Measurements from ENCODE around the gene RB1.

RB1 gene

DNA sequence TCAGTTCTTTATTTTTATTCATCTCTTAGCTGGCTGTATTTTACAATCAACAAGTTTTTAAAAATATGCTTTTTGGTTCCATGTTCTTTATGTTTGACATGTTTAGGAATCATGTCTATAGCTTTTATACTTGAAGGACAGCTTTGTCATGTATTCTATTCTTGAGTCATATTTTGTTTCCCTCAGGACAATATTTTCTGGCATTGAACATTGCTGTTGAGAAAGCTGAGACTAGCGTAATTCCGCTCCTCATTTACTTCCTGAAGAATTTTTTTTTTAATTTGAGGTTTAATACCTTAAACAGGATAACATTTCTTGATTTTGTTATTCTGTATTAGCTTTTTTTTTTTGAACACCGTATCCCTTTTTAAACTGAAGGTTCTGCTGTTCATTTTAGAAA is 53.2 kb downstream of the RB1 start:
- TF ChIP-seq, protein P1, sequence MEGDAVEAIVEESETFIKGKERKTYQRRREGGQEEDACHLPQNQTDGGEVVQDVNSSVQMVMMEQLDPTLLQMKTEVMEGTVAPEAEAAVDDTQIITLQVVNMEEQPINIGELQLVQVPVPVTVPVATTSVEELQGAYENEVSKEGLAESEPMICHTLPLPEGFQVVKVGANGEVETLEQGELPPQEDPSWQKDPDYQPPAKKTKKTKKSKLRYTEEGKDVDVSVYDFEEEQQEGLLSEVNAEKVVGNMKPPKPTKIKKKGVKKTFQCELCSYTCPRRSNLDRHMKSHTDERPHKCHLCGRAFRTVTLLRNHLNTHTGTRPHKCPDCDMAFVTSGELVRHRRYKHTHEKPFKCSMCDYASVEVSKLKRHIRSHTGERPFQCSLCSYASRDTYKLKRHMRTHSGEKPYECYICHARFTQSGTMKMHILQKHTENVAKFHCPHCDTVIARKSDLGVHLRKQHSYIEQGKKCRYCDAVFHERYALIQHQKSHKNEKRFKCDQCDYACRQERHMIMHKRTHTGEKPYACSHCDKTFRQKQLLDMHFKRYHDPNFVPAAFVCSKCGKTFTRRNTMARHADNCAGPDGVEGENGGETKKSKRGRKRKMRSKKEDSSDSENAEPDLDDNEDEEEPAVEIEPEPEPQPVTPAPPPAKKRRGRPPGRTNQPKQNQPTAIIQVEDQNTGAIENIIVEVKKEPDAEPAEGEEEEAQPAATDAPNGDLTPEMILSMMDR (conservative IDR thresholded peaks at IDR 0.05): no peak

DNA sequence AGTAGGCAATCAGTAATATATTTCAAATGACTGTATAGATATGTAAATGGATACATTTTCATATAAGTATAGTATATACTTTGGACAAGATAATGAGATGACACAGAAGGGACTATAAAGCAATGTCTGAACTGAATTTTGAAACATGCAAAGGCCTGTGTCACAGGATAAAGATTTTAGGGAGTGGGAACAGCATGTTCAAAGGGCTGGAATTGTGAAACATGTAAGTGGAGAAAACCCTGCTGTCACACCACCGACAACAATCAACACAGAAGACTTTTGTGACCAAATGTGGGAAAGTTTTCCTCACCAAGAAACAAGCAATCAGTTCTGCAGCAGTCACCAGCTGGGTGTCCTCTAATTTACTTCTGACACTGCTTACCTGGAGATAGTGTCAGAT is 66.4 kb downstream of the RB1 start:
- H3K27ac ChIP-seq: no peak overlapping the region
- TF ChIP-seq, protein P1 (conservative IDR thresholded peaks at IDR 0.05): no peak

More for the DNA sequence above, 53.2 kb downstream of the RB1 start:
- no peak overlapping the region for H3K27ac ChIP-seq

DNA sequence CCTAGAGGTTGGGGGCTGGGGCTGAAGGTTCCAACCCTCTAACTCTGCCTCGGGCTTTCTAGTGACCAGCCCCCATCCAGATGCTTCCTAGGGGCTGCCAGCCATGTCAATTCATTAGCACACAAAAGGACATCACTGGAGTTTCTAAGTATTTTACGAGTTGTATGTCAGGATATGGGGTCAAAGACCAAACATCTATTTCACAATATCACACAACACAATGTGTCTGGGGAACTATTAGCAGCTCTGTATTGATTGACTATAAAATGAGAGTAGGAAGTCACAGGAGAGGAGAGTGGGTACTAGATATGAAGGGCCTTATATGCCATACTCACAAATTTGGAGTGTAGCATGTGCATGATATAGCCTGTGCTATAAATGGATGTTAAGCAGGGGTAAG is 67.3 kb downstream of the RB1 start:
- TF ChIP-seq, protein P1 (conservative IDR thresholded peaks at IDR 0.05): no peak
- no peak overlapping the region for H3K27ac ChIP-seq

- H3K27ac ChIP-seq: no peak overlapping the region
- TF ChIP-seq, protein P1 (conservative IDR thresholded peaks at IDR 0.05): no peak
Measured at GRCh38 chr13:48377857-48378256, 74.3 kb downstream of the RB1 start.

DNA sequence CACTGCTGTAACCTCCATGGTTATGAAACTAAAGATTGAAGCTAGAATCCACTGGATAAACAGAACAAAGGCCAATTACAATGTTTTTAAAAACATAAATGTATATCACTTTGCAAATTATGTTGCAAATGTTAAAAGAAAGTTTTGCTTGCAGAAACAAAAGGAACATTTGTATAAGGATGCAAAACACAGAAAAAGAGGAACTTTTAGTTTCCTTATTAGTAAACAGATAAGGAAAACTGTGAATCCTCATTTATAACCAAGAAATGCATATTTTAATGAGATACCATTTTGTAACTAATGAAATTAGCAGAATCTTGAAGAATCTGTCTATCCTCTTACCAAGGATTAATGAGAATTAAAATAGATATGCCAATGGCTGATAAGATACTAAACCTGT is 77.0 kb downstream of the RB1 start:
- TF ChIP-seq, protein P1 (conservative IDR thresholded peaks at IDR 0.05): no peak
- H3K27ac ChIP-seq: no peak overlapping the region

DNA sequence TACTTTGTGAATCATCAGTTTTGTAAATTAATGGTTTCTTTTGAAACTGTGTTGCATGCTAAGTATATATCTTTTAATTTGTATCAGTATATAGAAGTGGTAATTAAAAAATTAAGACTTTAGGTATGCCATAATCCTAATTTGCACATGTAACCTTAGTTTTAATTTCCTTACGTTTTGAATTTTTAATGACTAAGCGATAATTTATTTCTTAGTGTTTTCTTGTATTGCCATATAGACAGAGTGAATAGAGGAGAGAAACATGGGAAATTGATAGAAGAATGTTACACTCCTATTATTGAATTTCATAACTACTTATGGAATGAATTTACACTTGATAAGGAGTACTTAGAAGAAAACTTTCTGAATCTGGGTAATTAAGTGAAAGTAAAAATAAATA is 79.8 kb downstream of the RB1 start:
- TF ChIP-seq, protein P1 (conservative IDR thresholded peaks at IDR 0.05): no peak
- no peak overlapping the region for H3K27ac ChIP-seq

DNA sequence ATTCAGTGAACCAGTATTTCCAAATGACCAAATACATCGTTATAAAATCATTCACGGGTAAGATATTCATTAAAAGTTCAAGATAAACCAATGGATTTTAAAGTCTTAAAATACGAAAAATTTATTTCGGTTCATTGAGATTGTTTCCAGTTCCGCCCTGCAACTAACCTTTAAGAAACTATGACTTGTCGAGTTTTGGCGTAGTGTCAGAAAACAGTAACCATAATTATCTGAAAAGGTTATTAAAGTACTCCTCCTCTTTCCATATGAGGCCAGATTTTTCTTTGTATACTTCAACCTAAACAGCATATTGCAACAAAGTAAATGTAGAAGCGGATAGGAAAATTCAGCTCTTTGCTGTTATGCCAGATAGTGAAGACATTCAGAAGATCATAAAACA is 83.3 kb downstream of the RB1 start:
- TF ChIP-seq, protein P1 (conservative IDR thresholded peaks at IDR 0.05): no peak
- no peak overlapping the region for H3K27ac ChIP-seq

GRCh38 chr13:48391257-48391656 is 87.7 kb downstream of the RB1 start:
- TF ChIP-seq, protein P1 (conservative IDR thresholded peaks at IDR 0.05): no peak
- peak overlapping the region; percentile 62 for H3K27ac ChIP-seq

Measured in VCaP (cell line).